Ovary (tissue), 9 donors: ENCODE measurements around the gene CRACR2B. TPM values are rescaled to one million over a fixed set of nuclear protein-coding genes. Genes with fewer than 3 reads are reported as not detected.

Source experiments
- DNase-seq, 5 donors: peaks; one replicate each; pipeline ENCODE4 v3.0.0-alpha.2; 2019 to 2020
- H3K27ac ChIP-seq, 2 donors: fragments of 200-600 bp; one replicate each; pipeline versions ENCODE4 v1.5.1 to v1.8.0; 2019 to 2022
- H3K27me3 ChIP-seq: fragments of 200-600 bp; one replicate; pipeline ENCODE4 v1.8.0; 2022
- H3K36me3 ChIP-seq: fragments of 200-600 bp; sonication (generic); one replicate; pipeline ENCODE4 v1.5.1; 2019
- H3K4me1 ChIP-seq: one replicate; pipeline ENCODE4 v1.8.1; 2013; ENCODE audit warnings: mild to moderate bottlenecking, moderate library complexity; ENCODE audit not compliant: insufficient read depth
- H3K4me3 ChIP-seq: fragments of 200-600 bp; sonication (generic); one replicate; pipeline ENCODE4 v1.5.1; 2017
- H3K9me3 ChIP-seq, 2 donors: fragments of 200-600 bp in 1 of 2; sonication (generic) in 1 of 2; one replicate each; pipeline versions ENCODE4 v1.5.1 to v1.8.1; 2013 to 2019; ENCODE audit warnings: mild to moderate bottlenecking in 1 of 2, moderate library complexity in 1 of 2
- EP300 ChIP-seq: sonication (generic); formaldehyde crosslinking; IDR thresholded peaks from one replicate; pipeline ENCODE4 v1.6.1; 2017; ENCODE audit warnings: antibody characterized with exemption
- POLR2A ChIP-seq: fragments of 450-650 bp; IDR thresholded peaks from one replicate; pipeline ENCODE4 v1.6.1; 2017; ENCODE audit warnings: antibody characterized with exemption, mild to moderate bottlenecking, moderate library complexity
- WGBS, 3 donors: extraction: QIAGEN DNeasy Blood & Tissue Kit in 1 of 3; methylation state at CpG; one replicate each; pipeline versions ENCODE4 v1.1.5 to v1.1.7; 2013 to 2017; 5-methylcytosine and 5-hydroxymethylcytosine counted together
- intact Hi-C, 4 donors: fragments of 100-400 bp; cut with DNase I; formaldehyde crosslinking; loops; one replicate each; pipeline versions ENCODE4 v1.11.0 to v1.15.1; 2022 to 2023
- polyA plus RNA-seq, 2 donors: library from polyadenylated mRNA; stranded (reverse); fragments of 200-250 nt in 1 of 2; fragments of 350-450 nt in 1 of 2; fragmentation: Illumina TruSeq in 1 of 2; extraction: RNeasy Lipid Tissue Mini Kit (QIAGEN cat#74804) in 1 of 2; gene quantifications; one replicate each; pipeline ENCODE4 v1.2.3, GENCODE V29; 2013 to 2014
- total RNA-seq, 7 donors: library from RNA; depleted of rRNA in 2 of 7; stranded (reverse); fragments of >200 nt in 2 of 7; fragmentation: NEBNext Ultra II Directional in 3 of 7; extraction: Animal tissue kit (Norgen Biotek cat#: 25700) in 3 of 7; gene quantifications; one replicate each; pipeline versions ENCODE4 v1.1.0 to v1.2.4, GENCODE V29; 2016 to 2023
- TF ChIP-seq, protein P1 (sequence below), 3 donors: fragments of 450-650 bp in 2 of 3; fragments of 200-600 bp in 1 of 3; IDR thresholded peaks; one replicate each; pipeline versions ENCODE4 v1.5.1 to v1.8.0; 2016 to 2022; ENCODE audit warnings: antibody characterized with exemption in 3 of 3, mild to moderate bottlenecking in 1 of 3
- donor health status: DM: no; HTN: no; CAD: no; lungs with moderate emphysema.
- donor health status: DM: no; HTN: no; CAD: no.
- donor health status: Bipolar disorder and iron deficiency.
- donor health status: DM: yes; HTN: yes; CAD: no.
- donor health status: DM: no; HTN: no; CAD: no.
- donor health status: DM: yes; HTN: yes; CAD: no.

CRACR2B gene
- total and polyA plus RNA-seq, 9 donors = 0.18 to 6.5 (median 3.9) TPM

DNA sequence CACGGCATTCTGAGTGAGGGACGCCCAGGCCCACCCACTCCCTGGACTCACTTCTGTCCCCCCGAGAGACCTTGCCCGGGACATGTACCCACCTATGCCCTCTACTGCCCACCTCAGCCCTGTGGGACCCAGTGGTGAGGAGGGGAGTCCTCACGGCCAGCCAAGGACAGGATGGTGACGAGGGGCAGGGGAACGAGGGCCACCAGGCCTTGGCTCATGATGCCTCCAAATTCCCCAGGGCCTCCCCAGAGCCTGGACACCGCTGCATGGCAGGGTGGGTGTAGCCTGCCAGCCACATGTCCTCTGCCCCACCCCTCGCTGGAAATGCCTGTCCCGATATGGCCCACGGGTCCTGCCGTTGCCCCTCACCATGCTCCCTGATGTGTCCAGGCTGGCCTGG lies 41.1 kb downstream of the CRACR2B start:
- intact Hi-C loops = no loop called here
- no peak for DNase-seq
- 79 to 81% (median 81%) methylated on average over 12 of the region's 12 CpGs for WGBS, 3 donors
- H3K9me3 ChIP-seq = no peaks in the 10 kb centered on the region
- no peaks in the 10 kb centered on the region for H3K27me3 ChIP-seq
- no peaks in the 10 kb centered on the region for H3K36me3 ChIP-seq
- H3K4me1 ChIP-seq = peaks cover 5% of the 10 kb centered on the region
- no peak overlapping the region for H3K27ac ChIP-seq
- no peak overlapping the region for H3K4me3 ChIP-seq
- no peak for TF ChIP-seq EP300
- TF ChIP-seq, protein P1, sequence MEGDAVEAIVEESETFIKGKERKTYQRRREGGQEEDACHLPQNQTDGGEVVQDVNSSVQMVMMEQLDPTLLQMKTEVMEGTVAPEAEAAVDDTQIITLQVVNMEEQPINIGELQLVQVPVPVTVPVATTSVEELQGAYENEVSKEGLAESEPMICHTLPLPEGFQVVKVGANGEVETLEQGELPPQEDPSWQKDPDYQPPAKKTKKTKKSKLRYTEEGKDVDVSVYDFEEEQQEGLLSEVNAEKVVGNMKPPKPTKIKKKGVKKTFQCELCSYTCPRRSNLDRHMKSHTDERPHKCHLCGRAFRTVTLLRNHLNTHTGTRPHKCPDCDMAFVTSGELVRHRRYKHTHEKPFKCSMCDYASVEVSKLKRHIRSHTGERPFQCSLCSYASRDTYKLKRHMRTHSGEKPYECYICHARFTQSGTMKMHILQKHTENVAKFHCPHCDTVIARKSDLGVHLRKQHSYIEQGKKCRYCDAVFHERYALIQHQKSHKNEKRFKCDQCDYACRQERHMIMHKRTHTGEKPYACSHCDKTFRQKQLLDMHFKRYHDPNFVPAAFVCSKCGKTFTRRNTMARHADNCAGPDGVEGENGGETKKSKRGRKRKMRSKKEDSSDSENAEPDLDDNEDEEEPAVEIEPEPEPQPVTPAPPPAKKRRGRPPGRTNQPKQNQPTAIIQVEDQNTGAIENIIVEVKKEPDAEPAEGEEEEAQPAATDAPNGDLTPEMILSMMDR (IDR thresholded peaks at IDR 0.05) = no peak
- no peak for TF ChIP-seq POLR2A

DNA sequence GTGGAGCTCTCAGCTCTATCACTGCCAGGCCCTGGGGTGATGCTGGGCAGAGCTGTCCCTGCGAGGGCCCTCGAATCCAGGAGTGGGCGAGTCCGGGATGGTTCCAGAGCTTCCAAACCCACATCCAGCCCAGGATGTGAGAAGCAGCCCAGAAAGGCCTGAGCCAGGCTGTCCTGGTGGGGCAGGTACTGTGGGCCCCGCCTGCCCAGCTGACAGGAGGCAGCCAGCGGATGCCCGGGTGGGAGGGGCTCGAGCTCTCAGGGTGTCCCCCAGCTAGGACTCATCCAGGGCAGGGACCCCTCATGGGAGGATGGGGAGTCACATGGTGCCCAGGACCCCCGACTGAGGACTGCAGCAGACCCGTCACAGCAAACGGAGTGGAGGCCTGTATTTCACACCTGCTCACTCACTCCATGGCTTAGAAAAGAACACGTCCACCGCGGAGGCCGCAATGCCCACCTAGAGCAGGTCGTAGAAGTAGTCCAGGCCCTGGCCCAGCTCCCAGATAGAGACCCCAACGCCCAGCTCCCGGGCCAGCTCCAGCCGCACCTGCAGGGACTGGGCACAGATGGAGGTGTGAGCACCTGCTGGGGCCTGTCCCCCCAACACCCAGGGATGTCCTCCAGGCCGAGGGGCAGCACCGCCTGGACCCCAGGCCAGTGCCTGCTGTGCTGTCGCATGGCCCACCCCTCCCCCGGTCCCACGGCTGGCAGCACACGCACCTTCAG lies 41.8 kb downstream of the CRACR2B start:
- no peak for DNase-seq
- 74 to 82% (median 81%) methylated on average over 16 to 25 of the region's 25 CpGs for WGBS, 3 donors
- Histone ChIP-seq H3K36me3 (no peaks in the 10 kb centered on the region), H3K9me3 (no peaks in the 10 kb centered on the region), H3K27me3 (no peaks in the 10 kb centered on the region), H3K27ac (no peak overlapping the region), H3K4me3 (no peak overlapping the region), H3K4me1 (peaks cover 6% of the 10 kb centered on the region)
- TF ChIP-seq EP300 = no peak
- TF ChIP-seq POLR2A = no peak
- TF ChIP-seq, protein P1 (IDR thresholded peaks at IDR 0.05) = no peak
- intact Hi-C loops = no loop called here

DNA sequence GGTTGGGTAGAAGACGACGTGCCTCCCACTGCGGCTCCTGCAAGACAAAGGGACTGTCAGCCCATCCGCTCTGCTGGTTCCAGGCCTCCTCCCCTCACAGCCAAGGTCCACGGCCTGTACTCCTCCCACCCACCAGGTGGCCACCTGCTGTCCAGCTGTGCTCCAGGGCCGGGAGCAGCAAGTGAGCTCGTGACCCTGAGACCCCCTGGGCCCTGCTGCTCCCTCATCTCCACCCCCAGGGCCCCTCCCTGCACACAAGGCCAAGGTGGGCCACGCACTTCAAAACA lies 42.4 kb downstream of the CRACR2B start:
- Histone ChIP-seq H3K27ac (no peak overlapping the region), H3K27me3 (no peaks in the 10 kb centered on the region), H3K36me3 (no peaks in the 10 kb centered on the region), H3K4me3 (no peak overlapping the region), H3K4me1 (peaks cover 6% of the 10 kb centered on the region), H3K9me3 (no peaks in the 10 kb centered on the region)
- intact Hi-C loops = no loop called here
- 39 to 61% (median 46%) methylated on average over 6 to 8 of the region's 8 CpGs for WGBS, 3 donors
- no peak for DNase-seq
- no peak for TF ChIP-seq POLR2A
- no peak for TF ChIP-seq EP300
- TF ChIP-seq, protein P1 (IDR thresholded peaks at IDR 0.05) = no peak

DNA sequence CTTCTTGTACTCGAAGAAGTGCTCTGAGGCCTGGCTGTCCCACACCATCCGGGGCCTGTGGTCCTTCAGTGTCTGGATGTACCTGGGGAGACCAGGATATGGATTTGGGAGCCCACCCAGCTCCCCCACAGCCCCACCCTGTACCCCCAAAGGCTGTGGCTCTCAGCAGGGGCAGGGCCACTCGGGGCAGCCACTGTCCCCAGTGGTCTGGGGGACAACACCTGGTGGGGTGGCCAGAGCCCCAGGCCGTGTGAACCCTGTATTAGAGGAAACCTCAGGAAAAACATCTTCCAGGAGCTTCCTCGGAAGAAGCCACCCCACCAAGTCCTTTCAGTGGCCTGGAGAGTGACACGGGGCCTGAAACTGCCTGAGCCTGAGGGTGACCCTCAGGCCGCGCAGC lies 42.7 kb downstream of the CRACR2B start:
- no peak overlapping the region for H3K4me3 ChIP-seq
- H3K9me3 ChIP-seq = no peaks in the 10 kb centered on the region
- intact Hi-C loops = no loop called here
- H3K27me3 ChIP-seq = no peaks in the 10 kb centered on the region
- peaks cover 6% of the 10 kb centered on the region for H3K4me1 ChIP-seq
- no peak for DNase-seq
- H3K27ac ChIP-seq = no peak overlapping the region
- no peaks in the 10 kb centered on the region for H3K36me3 ChIP-seq
- WGBS, 3 donors = 70 to 77% (median 77%) methylated on average over 7 to 8 of the region's 8 CpGs
- no peak for TF ChIP-seq EP300
- TF ChIP-seq, protein P1 (IDR thresholded peaks at IDR 0.05) = no peak
